Gastrocnemius medialis (tissue), 4 donors: ENCODE results near the gene RHOF. TPM values are rescaled to one million over a fixed set of nuclear protein-coding genes. Genes with fewer than 3 reads are reported as not detected.
A peak's percentile ranks its signal among the peaks of the same experiment; 100 is the strongest.
"Not testable (repeated sequence)": the region's sequence is repeated elsewhere in the genome, so short reads cannot be mapped to it uniquely, and the experiment has no call there.

Experiments
- ATAC-seq, 2 donors: fragments of 150-250 bp; one replicate each; pipeline ENCODE4 v1.9.1; 2016
- DNase-seq, 2 donors: peaks; one replicate each; pipeline ENCODE4 v3.0.0-alpha.2; 2019
- H3K27ac ChIP-seq, 4 donors: fragments of 200-600 bp; sonication (generic); 1 replicate in 1 of 4; 2 replicates in 3 of 4; pipeline ENCODE4 v1.5.1; 2016 to 2018; ENCODE audit warnings: mild to moderate bottlenecking in 2 of 4, moderate library complexity in 1 of 4
- H3K27me3 ChIP-seq, 3 donors: fragments of 200-600 bp; sonication (generic) in 2 of 3; 1 replicate in 1 of 3; 2 replicates in 2 of 3; pipeline versions ENCODE4 v1.5.1 to v1.6.0; 2016 to 2019; ENCODE audit warnings: mild to moderate bottlenecking in 1 of 3, moderate library complexity in 1 of 3
- H3K36me3 ChIP-seq, 2 donors: fragments of 200-600 bp; sonication (generic) in 1 of 2; one replicate each; pipeline ENCODE4 v1.5.1; 2017 to 2018
- H3K4me1 ChIP-seq, 2 donors: fragments of 200-600 bp; sonication (generic) in 1 of 2; one replicate each; pipeline ENCODE4 v1.5.1; 2016 to 2017; ENCODE audit warnings: mild to moderate bottlenecking in 2 of 2
- H3K4me3 ChIP-seq, 4 donors: fragments of 200-600 bp; sonication (generic) in 3 of 4; 1 replicate in 1 of 4; 2 replicates in 3 of 4; pipeline ENCODE4 v1.5.1; 2016 to 2019; ENCODE audit warnings: mild to moderate bottlenecking in 2 of 4
- H3K9me3 ChIP-seq, 3 donors: fragments of 200-600 bp; sonication (generic) in 2 of 3; 1 replicate in 1 of 3; 2 replicates in 2 of 3; pipeline ENCODE4 v1.5.1; 2016 to 2019
- POLR2A ChIP-seq, 2 donors: fragments of 450-650 bp; IDR thresholded peaks; one replicate each; pipeline ENCODE4 v1.6.1; 2017; ENCODE audit warnings: antibody characterized with exemption in 2 of 2, mild to moderate bottlenecking in 2 of 2, moderate library complexity in 2 of 2
- in situ Hi-C, 4 donors: fragments of 200-750 bp; cut with MboI; loops; one replicate each; pipeline versions ENCODE4 v1.15.0 to v1.8.0; 2017; ENCODE audit warnings: low sequenced_read_pairs in 4 of 4
- intact Hi-C: fragments of 100-400 bp; cut with DNase I; formaldehyde crosslinking; loops from one replicate; pipeline ENCODE4 v1.15.1; 2023; ENCODE audit warnings: low total_unique reads
- total RNA-seq, 4 donors: library from RNA; depleted of rRNA; stranded (reverse); fragments of >200 nt; gene quantifications; one replicate each; pipeline versions ENCODE4 v1.1.0 to v1.2.3, GENCODE V29; 2016
- TF ChIP-seq, protein P1 (sequence below), 5 experiments: fragments of 450-650 bp in 3 of 5; fragments of 200-600 bp in 2 of 5; sonication (generic) in 2 of 5; IDR thresholded peaks in 4 of 5; conservative IDR thresholded peaks in 1 of 5; 1 replicate in 4 of 5; 2 replicates in 1 of 5; pipeline ENCODE4 v1.5.1; 2016 to 2019; ENCODE audit warnings: antibody characterized with exemption in 5 of 5, mild to moderate bottlenecking in 3 of 5, moderate library complexity in 3 of 5

RHOF gene
- total RNA-seq, 4 donors from 2014 or later: 2.9 to 6.8 (median 4.1) TPM

DNA sequence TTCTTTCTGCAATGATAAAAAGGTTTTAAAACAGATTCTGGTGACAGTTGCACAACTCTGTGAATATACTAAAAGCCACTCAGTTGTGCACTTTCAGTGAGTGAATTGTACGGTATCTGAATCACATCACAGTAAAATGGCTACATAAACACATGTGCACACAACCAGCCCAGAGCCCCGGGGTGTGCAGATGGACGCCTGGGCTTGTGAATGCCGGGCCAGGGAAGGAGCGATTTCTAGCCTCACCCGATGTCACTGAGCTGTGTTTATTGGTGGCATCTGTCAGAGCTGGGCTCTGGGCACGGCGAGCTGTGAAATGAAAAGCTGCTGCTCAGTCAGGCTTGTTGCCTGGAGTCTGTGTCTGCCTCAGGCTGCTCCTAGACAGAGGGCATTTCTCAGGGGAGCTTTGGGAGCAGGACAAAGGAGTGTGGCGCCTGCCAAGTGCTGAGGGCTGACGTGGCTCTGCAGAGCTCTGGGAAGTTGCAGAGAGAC lies 25.9 kb downstream of the RHOF start:
- TF ChIP-seq POLR2A (IDR thresholded peaks at IDR 0.05): no peak
- Histone ChIP-seq H3K27me3 (no peaks in the 10 kb centered on the region), H3K4me1 (peaks cover 12 to 17% of the 10 kb centered on the region in 2 donors), H3K4me3 (no peak overlapping the region), H3K36me3 (no peaks in the 10 kb centered on the region), H3K27ac (peak overlapping the region in 3 of 4 donors; percentile 2 to 34 (median 32)), H3K9me3 (no peaks in the 10 kb centered on the region)
- ATAC-seq: peak; percentile 57 to 58
- in situ Hi-C loops (loop anchor here (5.0 to 10.0 kb wide), 3 partner anchors 63 to 75 kb away; no protein-coding TSS in a partner anchor), intact Hi-C loops (no loop called here)
- no peak for DNase-seq

DNA sequence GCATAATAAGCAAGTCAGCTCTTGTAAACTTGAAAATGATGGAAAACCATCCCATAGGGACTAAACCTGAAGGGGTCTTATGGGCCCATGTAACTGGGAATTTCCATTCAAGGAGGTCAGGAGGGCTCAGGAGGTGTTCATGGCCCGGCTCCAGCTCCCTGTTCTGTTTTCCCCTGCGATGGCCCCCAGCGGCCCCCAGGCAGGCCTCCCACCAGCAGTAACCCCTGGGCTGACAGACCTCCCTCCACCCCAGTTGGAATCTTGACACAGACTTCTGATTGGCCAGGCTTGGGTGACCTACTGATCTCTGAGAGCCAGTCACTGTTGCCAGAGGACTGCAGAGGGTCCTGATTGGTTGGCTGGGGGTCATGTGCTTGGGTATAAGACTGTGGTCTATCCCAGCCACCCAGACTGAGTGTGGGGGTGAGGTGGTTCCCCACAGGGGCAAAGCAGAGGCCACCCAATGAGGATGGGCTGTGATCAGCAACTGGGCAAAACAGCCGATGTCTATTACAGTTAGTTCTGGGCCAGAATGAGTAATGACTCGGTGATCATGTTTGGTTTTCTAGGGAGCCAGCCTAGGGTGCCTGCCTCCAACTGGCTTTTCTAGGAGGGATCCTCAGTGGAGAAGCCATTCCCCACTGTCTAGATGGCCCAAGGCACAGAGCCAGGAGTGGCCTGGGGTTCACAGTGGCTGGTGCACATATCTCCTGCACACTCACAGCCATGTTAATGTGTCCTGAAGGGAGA lies 27.0 kb downstream of the RHOF start:
- Histone ChIP-seq H3K36me3 (no peaks in the 10 kb centered on the region), H3K27me3 (no peaks in the 10 kb centered on the region), H3K9me3 (no peaks in the 10 kb centered on the region), H3K4me3 (no peak overlapping the region), H3K27ac (no peak overlapping the region), H3K4me1 (peaks cover 22 to 24% of the 10 kb centered on the region in 2 donors)
- DNase-seq (no peak), ATAC-seq (no peak)
- in situ Hi-C loops: loop anchor here (5.0 to 10.0 kb wide), 3 partner anchors 62 to 74 kb away; no protein-coding TSS in a partner anchor
- intact Hi-C loops: no loop called here
- TF ChIP-seq, protein P1, sequence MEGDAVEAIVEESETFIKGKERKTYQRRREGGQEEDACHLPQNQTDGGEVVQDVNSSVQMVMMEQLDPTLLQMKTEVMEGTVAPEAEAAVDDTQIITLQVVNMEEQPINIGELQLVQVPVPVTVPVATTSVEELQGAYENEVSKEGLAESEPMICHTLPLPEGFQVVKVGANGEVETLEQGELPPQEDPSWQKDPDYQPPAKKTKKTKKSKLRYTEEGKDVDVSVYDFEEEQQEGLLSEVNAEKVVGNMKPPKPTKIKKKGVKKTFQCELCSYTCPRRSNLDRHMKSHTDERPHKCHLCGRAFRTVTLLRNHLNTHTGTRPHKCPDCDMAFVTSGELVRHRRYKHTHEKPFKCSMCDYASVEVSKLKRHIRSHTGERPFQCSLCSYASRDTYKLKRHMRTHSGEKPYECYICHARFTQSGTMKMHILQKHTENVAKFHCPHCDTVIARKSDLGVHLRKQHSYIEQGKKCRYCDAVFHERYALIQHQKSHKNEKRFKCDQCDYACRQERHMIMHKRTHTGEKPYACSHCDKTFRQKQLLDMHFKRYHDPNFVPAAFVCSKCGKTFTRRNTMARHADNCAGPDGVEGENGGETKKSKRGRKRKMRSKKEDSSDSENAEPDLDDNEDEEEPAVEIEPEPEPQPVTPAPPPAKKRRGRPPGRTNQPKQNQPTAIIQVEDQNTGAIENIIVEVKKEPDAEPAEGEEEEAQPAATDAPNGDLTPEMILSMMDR (IDR thresholded peaks at IDR 0.05 in 4 of 5, conservative IDR thresholded peaks at IDR 0.05 in 1 of 5): no peak
- TF ChIP-seq POLR2A (IDR thresholded peaks at IDR 0.05): no peak

DNA sequence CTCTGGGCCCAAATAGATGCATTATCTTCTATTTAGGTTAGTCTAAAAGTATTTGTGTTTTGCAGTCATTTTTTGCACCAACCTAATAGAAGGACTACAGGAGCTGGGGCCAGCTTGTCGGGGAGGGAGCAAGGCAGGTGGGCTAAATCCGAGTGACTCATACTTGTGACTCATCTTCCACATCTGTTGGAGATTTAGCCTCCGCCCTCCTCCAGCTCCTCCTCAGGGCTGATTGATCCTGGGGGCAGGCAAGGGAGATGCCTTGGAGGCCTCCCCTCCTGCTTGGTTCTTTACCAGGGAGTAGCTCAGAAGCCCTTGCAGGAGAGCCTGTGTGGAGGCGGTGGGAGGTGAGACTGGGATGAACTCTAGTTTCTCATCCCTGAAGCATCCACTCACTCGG lies 27.9 kb downstream of the RHOF start:
- H3K4me1 ChIP-seq: peaks cover 23 to 29% of the 10 kb centered on the region in 2 donors
- H3K4me3 ChIP-seq: no peak overlapping the region
- no peak for TF ChIP-seq POLR2A (IDR thresholded peaks at IDR 0.05)
- TF ChIP-seq, protein P1 (IDR thresholded peaks at IDR 0.05 in 4 of 5, conservative IDR thresholded peaks at IDR 0.05 in 1 of 5): no peak
- H3K27ac ChIP-seq: no peak overlapping the region
- in situ Hi-C loops: loop anchor here (5.0 to 10.0 kb wide), 3 partner anchors 61 to 73 kb away; no protein-coding TSS in a partner anchor
- no peak for DNase-seq
- no peaks in the 10 kb centered on the region for H3K36me3 ChIP-seq
- no peak for ATAC-seq
- H3K9me3 ChIP-seq: no peaks in the 10 kb centered on the region
- intact Hi-C loops: no loop called here
- no peaks in the 10 kb centered on the region for H3K27me3 ChIP-seq

- ATAC-seq: no peak
- H3K4me1 ChIP-seq: peaks cover 23 to 25% of the 10 kb centered on the region in 2 donors
- no peak overlapping the region for H3K4me3 ChIP-seq
- intact Hi-C loops: no loop called here
- in situ Hi-C loops: loop anchor here (5.0 to 10.0 kb wide), 3 partner anchors 60 to 73 kb away; no protein-coding TSS in a partner anchor
- no peaks in the 10 kb centered on the region for H3K9me3 ChIP-seq
- no peak for TF ChIP-seq POLR2A (IDR thresholded peaks at IDR 0.05)
- TF ChIP-seq, protein P1 (IDR thresholded peaks at IDR 0.05 in 4 of 5, conservative IDR thresholded peaks at IDR 0.05 in 1 of 5): no peak
- H3K27ac ChIP-seq: no peak overlapping the region
- no peaks in the 10 kb centered on the region for H3K36me3 ChIP-seq
- no peak for DNase-seq
- H3K27me3 ChIP-seq: no peaks in the 10 kb centered on the region
Observed at GRCh38 chr12:121764808-121765207, 28.7 kb downstream of the RHOF start.

DNA sequence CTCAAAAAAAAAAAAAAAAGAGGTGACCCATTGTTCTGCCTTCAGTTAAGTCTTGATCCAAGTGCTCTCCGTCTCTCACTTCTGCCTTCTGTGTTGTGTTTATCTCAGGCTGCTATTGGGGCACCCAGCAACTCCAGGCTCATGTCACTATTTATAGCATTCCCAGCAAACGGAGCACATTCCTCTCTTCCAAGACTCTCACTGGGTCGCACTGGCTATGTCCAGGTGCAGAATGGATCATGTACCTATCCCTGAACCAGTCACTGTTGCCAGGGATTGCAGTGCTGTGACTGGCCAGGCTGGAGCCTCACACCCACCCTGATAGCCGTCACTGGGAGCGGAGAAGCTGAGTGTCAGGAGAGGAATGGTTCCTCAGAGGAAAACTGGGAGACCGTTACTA lies 31.2 kb downstream of the RHOF start:
- Histone ChIP-seq H3K4me1 (peaks cover 16 to 17% of the 10 kb centered on the region in 2 donors), H3K27me3 (no peaks in the 10 kb centered on the region), H3K27ac (peak overlapping the region; percentile 31 to 72 (median 54)), H3K36me3 (no peaks in the 10 kb centered on the region), H3K4me3 (no peak overlapping the region), H3K9me3 (no peaks in the 10 kb centered on the region)
- in situ Hi-C loops: loop anchor here in 1 of 4 donors (10.0 kb wide), 1 partner anchor 57 kb away; no protein-coding TSS in a partner anchor
- TF ChIP-seq, protein P1 (IDR thresholded peaks at IDR 0.05 in 4 of 5, conservative IDR thresholded peaks at IDR 0.05 in 1 of 5): no peak
- no peak for TF ChIP-seq POLR2A (IDR thresholded peaks at IDR 0.05)
- intact Hi-C loops: no loop called here
- ATAC-seq (peak; percentile 58 to 78), DNase-seq (no peak)

- H3K4me1 ChIP-seq: peaks cover 25 to 26% of the 10 kb centered on the region in 2 donors
- H3K9me3 ChIP-seq, ATAC-seq, DNase-seq, H3K27me3 ChIP-seq, H3K27ac ChIP-seq, in situ Hi-C loops, intact Hi-C loops, H3K36me3 ChIP-seq, H3K4me3 ChIP-seq: not testable (repeated sequence)
Observed at GRCh38 chr12:121758536-121758935, 35.0 kb downstream of the RHOF start.
